T-helper 2 cell treated with Interferon-gamma antibody and Interleukin-4, amounts not matched to agents 100 ng/mL and 5 ng/mL, for 36 hours (primary cell): ENCODE data around the gene LCE1E. TPM values are rescaled to one million over a fixed set of nuclear protein-coding genes. Genes with fewer than 3 reads are reported as not detected.

Experiments
- intact Hi-C: fragments of 100-400 bp; cut with micrococcal nuclease; formaldehyde crosslinking; loops from one replicate; pipeline ENCODE4 v1.15.1; 2023
- total RNA-seq: library from RNA; stranded (reverse); gene quantifications from 2 replicates; pipeline ENCODE4 v1.2.3, GENCODE V29; 2022

LCE1E gene, protein sequence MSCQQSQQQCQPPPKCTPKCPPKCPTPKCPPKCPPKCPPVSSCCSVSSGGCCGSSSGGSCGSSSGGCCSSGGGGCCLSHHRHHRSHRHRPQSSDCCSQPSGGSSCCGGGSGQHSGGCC
- total RNA-seq, result not detected in 2 replicates

DNA sequence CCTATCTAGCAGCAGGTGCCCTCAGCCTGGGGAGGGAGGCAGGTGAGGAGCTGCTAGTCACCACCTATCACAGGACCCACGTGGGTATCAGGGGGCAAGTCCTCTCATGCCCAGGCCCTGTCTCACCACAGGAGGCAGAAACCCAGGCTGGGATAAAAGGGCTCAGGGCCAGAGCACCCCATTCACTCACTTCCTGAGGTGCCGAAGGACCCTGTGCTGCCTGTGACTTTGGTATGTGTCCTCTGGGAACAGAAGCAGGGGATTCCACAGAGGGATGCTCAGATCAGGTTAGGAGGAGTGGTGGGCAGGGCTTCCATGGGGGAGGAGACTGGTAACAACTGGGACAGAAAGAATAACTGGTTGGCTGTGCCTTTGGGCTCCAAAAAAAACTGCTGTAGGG lies at the start of gene LCE1E:
TSS of gene LCE1E (plus strand) at position 181 of the 400 bp plus-strand sequence. CDS start 1,043 bp downstream, outside the sequence.
- intact Hi-C loops, result no loop called here

GRCh38 chr1:152737997-152738396 lies 48.1 kb upstream of the LCE1E start:
- intact Hi-C loops, result no loop called here

DNA sequence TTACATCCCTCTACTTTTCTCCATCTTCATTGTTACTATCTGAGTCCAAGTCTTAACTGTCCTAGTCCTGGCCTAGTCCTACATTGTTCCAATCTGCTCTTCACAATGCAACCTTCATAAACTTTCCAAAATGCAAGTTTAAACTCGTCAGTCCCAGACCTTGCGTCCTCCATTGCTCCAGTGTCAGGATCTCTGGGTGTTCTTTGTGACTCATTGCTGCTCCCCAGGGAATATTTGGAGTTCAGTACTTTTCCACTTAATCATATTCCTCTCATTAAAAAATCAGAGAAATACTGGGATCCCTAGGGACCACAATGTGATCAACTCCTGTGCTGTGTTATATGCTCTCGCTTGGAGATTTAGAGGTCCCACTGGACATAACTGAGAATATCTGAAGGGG lies 46.2 kb upstream of the LCE1E start:
- intact Hi-C loops, result no loop called here

- intact Hi-C loops, result no loop called here
Measured at GRCh38 chr1:152741656-152742055, 44.4 kb upstream of the LCE1E start.

DNA sequence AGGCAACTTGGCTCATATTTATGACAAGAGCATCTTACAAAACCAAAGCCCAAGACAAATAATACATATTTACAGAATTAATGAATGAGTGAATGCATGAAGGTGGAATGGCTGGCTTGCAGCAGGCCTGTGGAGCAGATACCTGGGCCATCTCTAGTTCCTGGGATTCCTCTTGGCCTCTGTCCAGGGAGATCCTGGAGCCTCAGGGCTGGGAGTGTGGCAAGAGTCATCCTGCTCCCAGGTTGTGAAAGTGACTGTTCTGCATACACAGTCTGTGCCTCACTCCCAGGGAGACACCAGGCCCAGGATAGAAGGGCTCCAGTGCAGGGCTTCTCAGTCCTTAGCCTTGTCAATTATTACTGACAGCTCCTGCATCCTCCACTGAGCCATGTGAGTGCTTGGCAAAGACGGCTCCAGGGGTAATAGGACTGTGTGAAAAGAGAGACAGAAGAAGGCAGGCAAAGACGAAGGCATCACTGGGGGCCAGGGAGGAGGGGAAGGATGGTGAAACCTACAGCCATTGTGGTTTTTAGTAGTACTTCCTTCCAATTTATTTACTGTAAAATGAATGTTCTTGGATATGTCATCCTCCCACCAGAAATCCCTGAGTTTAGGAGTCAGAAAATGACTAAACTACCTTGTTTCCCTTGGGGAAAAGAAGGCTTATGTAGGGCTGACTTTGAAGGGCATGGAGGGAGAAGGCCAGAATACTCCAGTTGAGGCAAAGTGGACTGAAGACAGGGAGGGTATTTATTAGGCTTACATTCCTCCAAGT lies 42.5 kb upstream of the LCE1E start:
- intact Hi-C loops, result no loop called here

DNA sequence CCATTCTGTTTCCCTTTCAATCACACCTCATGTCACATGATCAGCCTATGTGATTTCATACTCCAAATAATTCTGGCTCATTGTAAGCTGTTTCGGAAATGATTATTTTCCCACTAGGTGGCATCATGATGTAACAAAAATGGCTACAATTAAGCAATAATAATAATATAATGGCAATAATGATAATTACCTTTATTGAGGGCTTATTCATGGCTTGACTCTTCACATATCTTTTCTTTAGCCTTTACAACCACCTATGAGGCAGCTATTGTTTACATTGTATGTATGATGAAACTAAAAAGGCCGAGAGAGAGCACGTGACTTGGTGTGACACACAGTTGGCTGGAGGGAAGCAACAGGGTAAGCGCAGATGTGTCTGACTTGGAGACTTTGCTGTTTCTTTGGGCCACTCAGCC lies 40.8 kb upstream of the LCE1E start:
- intact Hi-C loops, result no loop called here

DNA sequence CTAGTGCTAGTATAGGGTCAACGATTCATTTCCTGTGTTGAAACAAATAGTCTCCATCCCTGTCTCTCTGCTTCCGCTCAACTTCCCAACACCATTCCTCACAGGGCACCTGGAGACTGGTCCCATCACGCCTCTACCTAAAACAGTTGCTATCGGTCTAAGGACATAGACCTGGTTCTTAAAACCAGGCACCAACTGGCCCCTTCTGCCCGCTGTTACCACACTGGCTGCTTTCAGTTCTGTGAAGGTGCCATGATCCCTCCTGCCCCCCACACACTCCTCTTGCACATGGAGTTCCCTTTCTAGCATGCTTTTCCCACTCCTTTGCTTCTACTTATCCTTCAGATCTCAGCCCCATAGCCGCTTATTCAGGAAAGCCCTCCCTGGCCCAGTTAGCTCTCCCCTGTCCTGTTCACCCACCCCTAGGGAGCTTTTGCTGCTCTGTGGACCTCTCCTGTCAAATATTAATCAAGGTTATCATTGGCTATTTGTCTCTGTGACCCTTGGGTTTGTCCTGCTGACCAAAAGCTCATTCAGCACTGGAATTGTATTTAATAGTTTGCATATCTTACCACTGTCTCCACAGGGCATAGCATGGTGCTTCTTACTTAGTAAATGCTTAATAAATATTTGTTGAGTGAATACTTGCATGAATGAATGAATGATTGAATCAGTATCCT lies 40.2 kb upstream of the LCE1E start:
- intact Hi-C loops, result no loop called here

- intact Hi-C loops, result no loop called here
Measured at GRCh38 chr1:152747831-152748230, 38.2 kb upstream of the LCE1E start.

- intact Hi-C loops, result no loop called here
Measured at GRCh38 chr1:152752225-152752624, 33.8 kb upstream of the LCE1E start.

DNA sequence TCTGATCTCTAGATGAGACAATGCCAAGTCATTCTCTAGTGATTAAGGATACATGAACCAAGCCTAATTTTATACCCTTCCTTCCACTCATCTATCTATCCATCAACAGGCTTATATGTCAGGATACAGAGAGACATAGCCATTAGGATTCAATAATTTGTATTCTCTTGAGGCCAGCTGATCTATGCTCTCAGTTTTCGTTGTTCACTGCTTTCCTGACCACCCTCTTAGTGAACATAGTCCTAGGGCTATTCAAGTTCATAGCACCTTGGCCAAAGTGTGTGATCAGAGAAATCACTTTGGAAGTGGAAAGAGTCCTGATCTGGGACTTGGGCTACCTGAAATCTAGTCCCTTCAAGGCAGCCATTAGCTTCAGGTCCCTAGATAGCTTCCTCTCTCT lies 32.5 kb upstream of the LCE1E start:
- intact Hi-C loops, result no loop called here

GRCh38 chr1:152756872-152757271 lies 29.2 kb upstream of the LCE1E start:
- intact Hi-C loops, result no loop called here

- intact Hi-C loops, result no loop called here
Measured at GRCh38 chr1:152757747-152758146, 28.3 kb upstream of the LCE1E start, which contains the start of gene KPRP. Gene KPRP, plus strand, starts transcription at chr1:152758025. Its CDS starts 1,564 bp downstream, at chr1:152759589.

- intact Hi-C loops, result no loop called here
Measured at GRCh38 chr1:152758636-152759035, 27.4 kb upstream of the LCE1E start.

DNA sequence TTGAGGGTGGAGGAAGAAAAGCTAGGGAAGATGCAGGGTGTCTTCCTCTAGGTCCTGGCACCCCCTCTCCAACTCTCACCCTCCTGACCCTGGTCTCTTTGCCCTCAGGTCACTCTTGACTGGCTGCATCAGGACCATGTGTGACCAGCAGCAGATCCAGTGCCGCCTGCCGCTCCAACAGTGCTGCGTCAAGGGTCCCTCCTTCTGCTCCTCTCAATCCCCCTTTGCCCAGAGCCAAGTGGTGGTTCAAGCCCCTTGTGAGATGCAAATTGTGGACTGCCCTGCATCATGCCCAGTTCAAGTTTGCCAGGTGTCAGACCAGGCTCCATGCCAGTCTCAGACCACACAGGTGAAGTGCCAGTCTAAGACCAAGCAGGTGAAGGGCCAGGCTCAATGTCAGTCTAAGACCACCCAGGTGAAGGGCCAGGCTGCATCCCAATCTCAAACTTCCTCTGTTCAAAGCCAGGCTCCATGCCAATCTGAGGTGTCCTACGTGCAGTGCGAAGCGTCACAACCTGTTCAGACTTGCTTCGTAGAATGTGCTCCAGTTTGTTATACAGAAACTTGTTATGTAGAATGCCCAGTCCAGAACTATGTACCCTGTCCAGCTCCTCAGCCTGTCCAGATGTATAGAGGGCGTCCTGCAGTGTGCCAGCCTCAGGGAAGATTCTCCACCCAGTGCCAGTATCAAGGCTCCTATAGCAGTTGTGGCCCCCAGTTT lies 26.4 kb upstream of the LCE1E start:
- intact Hi-C loops, result no loop called here

- intact Hi-C loops, result no loop called here
Measured at GRCh38 chr1:152760551-152761190, 25.4 kb upstream of the LCE1E start.

DNA sequence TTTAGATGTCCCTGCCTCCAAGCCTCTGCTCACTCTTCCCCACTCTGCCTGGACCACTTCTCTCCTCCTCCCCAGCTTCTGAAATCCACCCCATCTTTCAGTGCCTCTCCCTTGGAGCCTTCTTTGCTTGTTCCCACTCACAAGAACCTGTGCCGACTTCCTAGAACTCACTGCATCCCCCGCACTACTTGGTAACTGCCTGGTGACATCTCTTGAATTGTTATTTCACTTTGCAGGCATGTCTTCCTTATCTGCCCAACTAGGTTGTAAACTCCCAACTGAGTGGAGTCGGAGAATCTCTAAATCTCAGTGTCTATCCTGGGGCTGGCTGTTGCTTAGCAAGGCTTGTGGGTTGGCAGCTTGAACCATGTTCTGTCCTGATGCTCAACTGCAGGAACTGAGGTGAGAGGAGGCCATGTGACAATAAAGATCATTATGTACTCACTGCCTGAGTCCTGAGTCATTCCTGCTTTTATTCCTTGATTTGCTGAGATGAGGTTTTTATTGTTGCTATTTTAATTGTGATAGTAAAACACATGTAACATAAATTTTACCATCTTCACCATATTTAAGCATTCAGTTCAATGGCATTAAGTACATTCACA lies 24.3 kb upstream of the LCE1E start:
- intact Hi-C loops, result no loop called here

- intact Hi-C loops, result no loop called here
Measured at GRCh38 chr1:152768847-152769533, 17.1 kb upstream of the LCE1E start.

- intact Hi-C loops, result no loop called here
Measured at GRCh38 chr1:152770411-152770810, 15.6 kb upstream of the LCE1E start.

GRCh38 chr1:152774875-152775274 lies 11.2 kb upstream of the LCE1E start, which contains the start of gene LCE1F:
Gene LCE1F, plus strand, starts transcription at chr1:152775140. Its CDS starts 1,232 bp downstream, at chr1:152776372.
- intact Hi-C loops, result no loop called here

- intact Hi-C loops, result no loop called here
Measured at GRCh38 chr1:152776361-152776760, 9.7 kb upstream of the LCE1E start.
